Measurements from ENCODE around the gene CHDH. TPM values are rescaled to one million over a fixed set of nuclear protein-coding genes. Genes with fewer than 3 reads are reported as not detected.

CHDH gene
- polyA plus RNA-seq, 1 experiment: 0.18 TPM

DNA sequence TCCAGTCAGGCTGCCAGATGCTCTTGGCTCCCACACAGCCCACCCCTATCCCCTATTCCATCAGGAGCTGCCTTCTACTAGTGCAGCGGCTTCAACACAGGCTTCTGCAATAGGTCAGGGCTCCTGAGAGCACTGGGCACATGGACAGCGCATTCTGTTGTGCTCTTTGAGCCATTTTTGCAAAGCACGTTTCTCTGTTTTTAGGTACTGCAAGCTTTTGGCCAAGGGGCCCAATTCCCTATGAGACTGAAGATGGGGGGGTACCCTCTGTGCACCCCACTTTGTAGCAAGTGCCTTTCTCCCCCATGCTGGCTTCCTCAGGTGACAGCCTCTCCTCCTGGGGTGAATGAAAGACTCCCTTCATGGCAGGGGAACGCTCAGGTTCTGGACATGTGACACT lies 31.2 kb downstream of the CHDH start:
- POLR2A ChIA-PET: no interaction called here
- Histone ChIP-seq H3K4me3 (ENCODE audit: low read depth, low read length) (no peak overlapping the region), H3K36me3 (ENCODE audit: control insufficient read depth, insufficient read depth, low read length) (no peaks in the 10 kb centered on the region), H3K27me3 (ENCODE audit: control insufficient read depth, insufficient read depth, low read length) (no peaks in the 10 kb centered on the region)
- TF ChIP-seq, protein P1, sequence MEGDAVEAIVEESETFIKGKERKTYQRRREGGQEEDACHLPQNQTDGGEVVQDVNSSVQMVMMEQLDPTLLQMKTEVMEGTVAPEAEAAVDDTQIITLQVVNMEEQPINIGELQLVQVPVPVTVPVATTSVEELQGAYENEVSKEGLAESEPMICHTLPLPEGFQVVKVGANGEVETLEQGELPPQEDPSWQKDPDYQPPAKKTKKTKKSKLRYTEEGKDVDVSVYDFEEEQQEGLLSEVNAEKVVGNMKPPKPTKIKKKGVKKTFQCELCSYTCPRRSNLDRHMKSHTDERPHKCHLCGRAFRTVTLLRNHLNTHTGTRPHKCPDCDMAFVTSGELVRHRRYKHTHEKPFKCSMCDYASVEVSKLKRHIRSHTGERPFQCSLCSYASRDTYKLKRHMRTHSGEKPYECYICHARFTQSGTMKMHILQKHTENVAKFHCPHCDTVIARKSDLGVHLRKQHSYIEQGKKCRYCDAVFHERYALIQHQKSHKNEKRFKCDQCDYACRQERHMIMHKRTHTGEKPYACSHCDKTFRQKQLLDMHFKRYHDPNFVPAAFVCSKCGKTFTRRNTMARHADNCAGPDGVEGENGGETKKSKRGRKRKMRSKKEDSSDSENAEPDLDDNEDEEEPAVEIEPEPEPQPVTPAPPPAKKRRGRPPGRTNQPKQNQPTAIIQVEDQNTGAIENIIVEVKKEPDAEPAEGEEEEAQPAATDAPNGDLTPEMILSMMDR (IDR thresholded peaks at IDR 0.05; ENCODE audit: insufficient read depth, low read depth, low read length): no peak
- no peak for DNase-seq (ENCODE audit: low read depth)
- CTCF ChIA-PET: no interaction called here

DNA sequence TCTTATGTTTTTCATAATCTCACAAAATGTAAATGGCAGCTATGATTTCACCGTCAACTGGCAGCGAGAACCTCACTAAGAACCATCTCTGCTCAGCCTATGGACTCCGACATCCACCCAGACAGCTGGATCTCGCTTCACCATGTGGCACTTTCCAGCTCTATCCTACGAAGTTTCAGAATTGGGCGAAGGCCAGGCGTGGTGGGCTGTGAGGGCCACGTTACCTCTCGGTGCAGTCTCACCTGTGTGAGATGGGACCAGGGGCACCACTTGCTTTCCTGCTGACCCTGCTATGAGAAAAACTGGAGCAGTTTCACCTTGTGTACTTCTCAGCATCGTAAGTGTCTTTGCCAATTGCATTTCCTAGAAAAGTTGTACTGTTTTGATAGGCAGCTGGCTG lies 32.3 kb downstream of the CHDH start:
- H3K4me3 ChIP-seq (ENCODE audit: low read depth, low read length): no peak overlapping the region
- TF ChIP-seq, protein P1 (IDR thresholded peaks at IDR 0.05; ENCODE audit: insufficient read depth, low read depth, low read length): no peak
- no peaks in the 10 kb centered on the region for H3K36me3 ChIP-seq (ENCODE audit: control insufficient read depth, insufficient read depth, low read length)
- no peaks in the 10 kb centered on the region for H3K27me3 ChIP-seq (ENCODE audit: control insufficient read depth, insufficient read depth, low read length)
- DNase-seq (ENCODE audit: low read depth): no peak
- CTCF ChIA-PET: interaction anchor here (0.7 kb wide), 1 partner anchor 47 kb away, joined by 3 read pairs; no protein-coding TSS in a partner anchor
- POLR2A ChIA-PET: no interaction called here

DNA sequence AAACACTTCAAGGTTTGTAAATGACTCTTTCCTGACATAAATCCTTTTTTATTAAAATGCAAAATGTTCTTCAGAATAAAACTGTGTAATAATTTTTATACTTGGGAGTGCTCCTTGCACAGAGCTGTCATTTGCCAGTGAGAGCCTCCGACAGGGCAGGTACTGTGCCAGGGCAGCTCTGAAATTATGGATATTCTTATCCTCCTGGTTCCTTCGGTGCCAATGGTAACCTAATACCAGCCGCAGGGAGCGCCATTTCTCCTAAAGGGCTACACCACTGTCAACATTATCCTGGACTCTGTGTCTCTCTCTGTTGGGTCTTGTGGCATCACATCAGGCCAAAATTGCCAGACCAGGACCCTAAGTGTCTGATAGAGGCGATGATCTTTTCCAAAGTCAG lies 33.0 kb downstream of the CHDH start:
- Histone ChIP-seq H3K4me3 (ENCODE audit: low read depth, low read length) (no peak overlapping the region), H3K36me3 (ENCODE audit: control insufficient read depth, insufficient read depth, low read length) (no peaks in the 10 kb centered on the region), H3K27me3 (ENCODE audit: control insufficient read depth, insufficient read depth, low read length) (no peaks in the 10 kb centered on the region)
- no peak for DNase-seq (ENCODE audit: low read depth)
- CTCF ChIA-PET: no interaction called here
- POLR2A ChIA-PET: no interaction called here
- TF ChIP-seq, protein P1 (IDR thresholded peaks at IDR 0.05; ENCODE audit: insufficient read depth, low read depth, low read length): no peak

DNA sequence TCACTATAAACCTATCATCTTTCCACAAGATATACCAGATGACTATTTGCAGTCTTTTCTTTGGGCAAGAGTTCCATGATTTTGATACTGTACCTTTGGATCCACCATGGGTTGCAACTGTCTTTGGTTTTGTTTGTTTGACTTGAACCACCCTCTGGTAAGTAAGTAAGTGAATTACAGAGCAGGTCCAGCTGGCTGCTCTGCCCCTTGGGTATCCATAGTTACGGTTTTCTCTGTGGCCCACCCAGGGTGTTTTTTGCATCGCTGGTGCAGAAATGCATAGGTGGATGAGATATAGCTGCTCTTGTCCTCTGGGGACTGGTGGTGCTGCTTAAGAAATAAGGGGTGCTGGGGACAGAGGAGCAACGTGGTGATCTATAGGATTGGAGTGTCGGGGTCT lies 33.8 kb downstream of the CHDH start:
- TF ChIP-seq, protein P1 (IDR thresholded peaks at IDR 0.05; ENCODE audit: insufficient read depth, low read depth, low read length): no peak
- no peak for DNase-seq (ENCODE audit: low read depth)
- no peaks in the 10 kb centered on the region for H3K27me3 ChIP-seq (ENCODE audit: control insufficient read depth, insufficient read depth, low read length)
- ChIA-PET POLR2A (no interaction called here), CTCF (no interaction called here)
- no peak overlapping the region for H3K4me3 ChIP-seq (ENCODE audit: low read depth, low read length)
- H3K36me3 ChIP-seq (ENCODE audit: control insufficient read depth, insufficient read depth, low read length): no peaks in the 10 kb centered on the region

DNA sequence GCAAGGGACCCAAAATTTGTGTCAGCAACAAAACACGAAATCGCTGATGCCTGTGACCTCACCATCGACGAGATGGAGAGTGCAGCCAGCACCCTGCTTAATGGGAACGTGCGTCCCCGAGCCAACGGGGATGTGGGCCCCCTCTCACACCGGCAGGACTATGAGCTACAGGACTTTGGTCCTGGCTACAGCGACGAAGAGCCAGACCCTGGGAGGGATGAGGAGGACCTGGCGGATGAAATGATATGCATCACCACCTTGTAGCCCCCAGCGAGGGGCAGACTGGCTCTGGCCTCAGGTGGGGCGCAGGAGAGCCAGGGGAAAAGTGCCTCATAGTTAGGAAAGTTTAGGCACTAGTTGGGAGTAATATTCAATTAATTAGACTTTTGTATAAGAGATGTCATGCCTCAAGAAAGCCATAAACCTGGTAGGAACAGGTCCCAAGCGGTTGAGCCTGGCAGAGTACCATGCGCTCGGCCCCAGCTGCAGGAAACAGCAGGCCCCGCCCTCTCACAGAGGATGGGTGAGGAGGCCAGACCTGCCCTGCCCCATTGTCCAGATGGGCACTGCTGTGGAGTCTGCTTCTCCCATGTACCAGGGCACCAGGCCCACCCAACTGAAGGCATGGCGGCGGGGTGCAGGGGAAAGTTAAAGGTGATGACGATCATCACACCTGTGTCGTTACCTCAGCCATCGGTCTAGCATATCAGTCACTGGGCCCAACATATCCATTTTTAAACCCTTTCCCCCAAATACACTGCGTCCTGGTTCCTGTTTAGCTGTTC lies 34.9 kb downstream of the CHDH start:
- no peak for DNase-seq (ENCODE audit: low read depth)
- TF ChIP-seq, protein P1 (IDR thresholded peaks at IDR 0.05; ENCODE audit: insufficient read depth, low read depth, low read length): no peak

More for the DNA sequence above, 34.9 kb downstream of the CHDH start:
- no peaks in the 10 kb centered on the region for H3K27me3 ChIP-seq (ENCODE audit: control insufficient read depth, insufficient read depth, low read length)
- no peak overlapping the region for H3K4me3 ChIP-seq (ENCODE audit: low read depth, low read length)
- CTCF ChIA-PET: no interaction called here
- POLR2A ChIA-PET: no interaction called here
- H3K36me3 ChIP-seq (ENCODE audit: control insufficient read depth, insufficient read depth, low read length): no peaks in the 10 kb centered on the region

Data from BJ (cell line).